Activated B cell treated with CpG ODN at 0.5 μM for 24 hours (primary cell): Measurements from ENCODE around the gene LRRIQ1. TPM values are rescaled to one million over a fixed set of nuclear protein-coding genes. Genes with fewer than 3 reads are reported as not detected.

Source experiments
- ATAC-seq: fragments of 200-7000 bp; cut with Tn5 transposase; one replicate; pipeline ENCODE4 v1.10.0; 2021; ENCODE audit warnings: low read depth, mild to moderate bottlenecking, moderate library complexity
- CTCF ChIA-PET: fragments of 350-600 bp; sonication (Branson Sonifier 250); formaldehyde crosslinking; loops from one replicate; lab custom pipeline; 2021; ENCODE audit warnings: antibody characterized with exemption; lab: Charles Lee
- POLR2A ChIA-PET: fragments of 350-600 bp; sonication (Branson Sonifier 250); formaldehyde crosslinking; loops from one replicate; lab custom pipeline; 2021; ENCODE audit warnings: antibody characterized with exemption; lab: Charles Lee
- DNase-seq: peaks from one replicate; pipeline ENCODE4 v3.0.0; 2022
- H3K27ac Mint-ChIP-seq: one replicate; pipeline ENCODE4 v1.8.0; 2020; ENCODE audit warnings: mixed read lengths
- H3K27me3 Mint-ChIP-seq: one replicate; pipeline ENCODE4 v1.8.0; 2021; ENCODE audit warnings: mixed read lengths
- H3K36me3 Mint-ChIP-seq: one replicate; pipeline ENCODE4 v1.8.0; 2021; ENCODE audit warnings: low read depth, mixed read lengths
- H3K4me1 Mint-ChIP-seq: one replicate; pipeline ENCODE4 v1.8.0; 2021; ENCODE audit warnings: mixed read lengths
- H3K4me3 Mint-ChIP-seq: one replicate; pipeline ENCODE4 v1.8.0; 2020; ENCODE audit warnings: mild to moderate bottlenecking, mixed read lengths
- H3K9me3 Mint-ChIP-seq: one replicate; pipeline ENCODE4 v1.8.0; 2020; ENCODE audit warnings: mixed read lengths
- intact Hi-C: fragments of 100-400 bp; cut with micrococcal nuclease; formaldehyde crosslinking; loops from one replicate; pipeline ENCODE4 v1.15.1; 2024
- total RNA-seq: library from RNA; stranded (reverse); gene quantifications from 2 replicates; pipeline ENCODE4 v1.2.3, GENCODE V29; 2022
- TF ChIP-seq, protein P1 (sequence below): fragments of 200-600 bp; IDR thresholded peaks from one replicate; pipeline ENCODE4 v1.8.0; 2022; ENCODE audit warnings: antibody characterized with exemption, mild to moderate bottlenecking

LRRIQ1 gene
- total RNA-seq, 1 donor from 2014 or later, result not detected

DNA sequence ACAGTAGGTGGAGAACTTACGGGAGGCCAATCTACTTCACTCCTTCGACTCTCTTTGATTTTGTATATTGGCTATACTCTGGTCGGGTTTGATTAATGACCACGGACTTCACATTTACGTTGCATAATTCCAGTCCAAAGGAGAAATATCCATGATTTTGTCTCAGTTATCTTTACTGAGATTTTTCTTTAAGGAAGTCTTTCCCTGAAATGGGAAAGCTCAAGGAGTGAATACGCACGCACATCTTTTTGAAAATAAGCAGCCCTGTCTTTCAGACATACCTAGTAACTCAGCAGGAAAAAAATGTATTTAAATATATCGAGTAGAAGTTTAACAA is 238.1 kb downstream of the LRRIQ1 start:
- ATAC-seq, result no peak
- H3K9me3 Mint-ChIP-seq, result no peaks in the 10 kb centered on the region
- DNase-seq, result no peak
- TF ChIP-seq, protein P1, sequence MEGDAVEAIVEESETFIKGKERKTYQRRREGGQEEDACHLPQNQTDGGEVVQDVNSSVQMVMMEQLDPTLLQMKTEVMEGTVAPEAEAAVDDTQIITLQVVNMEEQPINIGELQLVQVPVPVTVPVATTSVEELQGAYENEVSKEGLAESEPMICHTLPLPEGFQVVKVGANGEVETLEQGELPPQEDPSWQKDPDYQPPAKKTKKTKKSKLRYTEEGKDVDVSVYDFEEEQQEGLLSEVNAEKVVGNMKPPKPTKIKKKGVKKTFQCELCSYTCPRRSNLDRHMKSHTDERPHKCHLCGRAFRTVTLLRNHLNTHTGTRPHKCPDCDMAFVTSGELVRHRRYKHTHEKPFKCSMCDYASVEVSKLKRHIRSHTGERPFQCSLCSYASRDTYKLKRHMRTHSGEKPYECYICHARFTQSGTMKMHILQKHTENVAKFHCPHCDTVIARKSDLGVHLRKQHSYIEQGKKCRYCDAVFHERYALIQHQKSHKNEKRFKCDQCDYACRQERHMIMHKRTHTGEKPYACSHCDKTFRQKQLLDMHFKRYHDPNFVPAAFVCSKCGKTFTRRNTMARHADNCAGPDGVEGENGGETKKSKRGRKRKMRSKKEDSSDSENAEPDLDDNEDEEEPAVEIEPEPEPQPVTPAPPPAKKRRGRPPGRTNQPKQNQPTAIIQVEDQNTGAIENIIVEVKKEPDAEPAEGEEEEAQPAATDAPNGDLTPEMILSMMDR, result no peak
- no peak overlapping the region for H3K4me3 Mint-ChIP-seq
- H3K27ac Mint-ChIP-seq, result no peak overlapping the region
- POLR2A ChIA-PET, result no interaction called here
- no peaks in the 10 kb centered on the region for H3K36me3 Mint-ChIP-seq
- peaks cover 36% of the 10 kb centered on the region for H3K27me3 Mint-ChIP-seq
- intact Hi-C loops, result no loop called here
- H3K4me1 Mint-ChIP-seq, result no peaks in the 10 kb centered on the region
- CTCF ChIA-PET, result no interaction called here

DNA sequence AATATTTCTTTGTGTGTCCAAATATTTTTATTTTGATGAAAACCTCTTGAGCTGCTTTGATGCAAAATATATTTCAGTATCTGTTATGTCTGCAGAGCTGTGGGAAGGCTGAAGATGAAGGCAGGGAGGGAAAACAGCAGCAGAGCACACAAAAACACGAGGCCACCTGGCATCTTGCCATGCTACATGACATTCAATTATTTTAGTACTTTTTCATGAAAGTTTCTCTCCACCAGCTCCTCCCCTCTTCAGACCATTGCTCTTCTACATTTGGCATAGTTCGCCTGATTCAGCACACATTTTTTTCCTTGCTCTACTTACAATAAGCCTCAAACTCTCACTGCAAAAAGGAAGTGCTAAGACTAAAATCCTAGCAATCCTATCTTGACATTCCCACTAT is 239.2 kb downstream of the LRRIQ1 start:
- TF ChIP-seq, protein P1, result no peak
- ChIA-PET CTCF (no interaction called here), POLR2A (no interaction called here)
- intact Hi-C loops, result no loop called here
- Mint-ChIP-seq H3K9me3 (no peaks in the 10 kb centered on the region), H3K36me3 (no peaks in the 10 kb centered on the region), H3K27me3 (peaks cover 44% of the 10 kb centered on the region), H3K4me1 (peaks cover 4% of the 10 kb centered on the region), H3K27ac (no peak overlapping the region), H3K4me3 (no peak overlapping the region)
- no peak for ATAC-seq
- no peak for DNase-seq

DNA sequence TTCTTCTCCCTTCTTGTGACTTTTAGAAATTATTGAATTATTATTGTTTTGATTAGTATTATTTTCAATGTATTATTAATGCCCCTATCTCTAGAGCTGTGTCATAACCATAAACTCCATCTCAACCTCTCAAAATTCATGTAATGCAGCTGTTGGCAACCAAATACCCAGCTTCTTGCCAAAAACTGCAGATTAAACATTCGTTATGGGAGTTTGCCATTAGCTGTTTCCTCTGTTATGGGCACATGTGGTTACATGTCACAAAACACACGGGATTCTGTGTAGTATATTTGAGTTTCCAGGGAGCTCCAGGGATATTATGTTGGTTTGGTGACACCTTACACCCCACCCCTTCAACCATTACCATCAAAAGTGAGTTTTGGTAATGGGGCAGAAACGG is 241.0 kb downstream of the LRRIQ1 start:
- CTCF ChIA-PET, result no interaction called here
- H3K9me3 Mint-ChIP-seq, result no peaks in the 10 kb centered on the region
- intact Hi-C loops, result no loop called here

DNA sequence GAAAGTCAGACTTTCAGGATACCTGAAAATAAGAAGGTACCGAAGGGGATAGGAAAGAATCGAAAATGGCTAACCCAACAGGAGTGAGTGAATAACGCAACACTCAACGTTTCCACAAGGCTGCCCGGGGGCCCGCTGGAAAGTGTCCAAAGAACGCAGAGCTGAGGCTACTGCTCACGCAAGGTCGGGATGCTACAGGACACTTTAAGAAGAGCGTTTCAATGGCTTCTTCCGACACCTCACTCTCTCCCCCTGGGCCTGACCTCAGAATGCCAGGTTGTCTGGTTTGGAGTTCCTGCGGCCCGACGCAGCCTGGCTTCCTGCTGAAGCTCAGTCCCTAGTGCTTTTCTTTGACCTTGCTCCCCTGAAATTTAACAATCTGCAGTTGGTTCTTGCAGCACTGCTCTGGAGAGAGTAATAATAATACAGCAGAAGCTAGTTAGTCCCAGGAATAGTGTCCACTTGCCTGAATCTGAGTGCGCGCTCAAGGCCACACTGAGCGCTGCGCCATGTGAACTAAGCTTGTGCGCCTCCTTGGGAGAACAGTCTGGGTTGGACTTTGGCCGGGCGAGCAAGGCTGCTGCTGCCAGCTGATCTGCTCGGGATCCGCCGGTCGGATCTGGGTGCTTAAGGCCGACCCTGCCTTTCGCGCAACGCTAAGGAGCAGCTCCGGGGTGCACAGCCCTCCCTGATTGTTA is 241.9 kb downstream of the LRRIQ1 start:
- POLR2A ChIA-PET, result no interaction called here
- ATAC-seq (no peak), DNase-seq (no peak)
- CTCF ChIA-PET, result no interaction called here
- Mint-ChIP-seq H3K36me3 (no peaks in the 10 kb centered on the region), H3K4me1 (peaks cover 7% of the 10 kb centered on the region), H3K27me3 (peaks cover 52% of the 10 kb centered on the region), H3K9me3 (no peaks in the 10 kb centered on the region), H3K27ac (no peak overlapping the region), H3K4me3 (no peak overlapping the region)
- intact Hi-C loops, result no loop called here
- TF ChIP-seq, protein P1, result no peak

More for the DNA sequence above, 241.0 kb downstream of the LRRIQ1 start:
- peaks cover 56% of the 10 kb centered on the region for H3K27me3 Mint-ChIP-seq
- H3K27ac Mint-ChIP-seq, result no peak overlapping the region
- H3K36me3 Mint-ChIP-seq, result no peaks in the 10 kb centered on the region
- DNase-seq (no peak), ATAC-seq (no peak)
- TF ChIP-seq, protein P1, result no peak
- peaks cover 7% of the 10 kb centered on the region for H3K4me1 Mint-ChIP-seq
- no peak overlapping the region for H3K4me3 Mint-ChIP-seq
- POLR2A ChIA-PET, result no interaction called here

DNA sequence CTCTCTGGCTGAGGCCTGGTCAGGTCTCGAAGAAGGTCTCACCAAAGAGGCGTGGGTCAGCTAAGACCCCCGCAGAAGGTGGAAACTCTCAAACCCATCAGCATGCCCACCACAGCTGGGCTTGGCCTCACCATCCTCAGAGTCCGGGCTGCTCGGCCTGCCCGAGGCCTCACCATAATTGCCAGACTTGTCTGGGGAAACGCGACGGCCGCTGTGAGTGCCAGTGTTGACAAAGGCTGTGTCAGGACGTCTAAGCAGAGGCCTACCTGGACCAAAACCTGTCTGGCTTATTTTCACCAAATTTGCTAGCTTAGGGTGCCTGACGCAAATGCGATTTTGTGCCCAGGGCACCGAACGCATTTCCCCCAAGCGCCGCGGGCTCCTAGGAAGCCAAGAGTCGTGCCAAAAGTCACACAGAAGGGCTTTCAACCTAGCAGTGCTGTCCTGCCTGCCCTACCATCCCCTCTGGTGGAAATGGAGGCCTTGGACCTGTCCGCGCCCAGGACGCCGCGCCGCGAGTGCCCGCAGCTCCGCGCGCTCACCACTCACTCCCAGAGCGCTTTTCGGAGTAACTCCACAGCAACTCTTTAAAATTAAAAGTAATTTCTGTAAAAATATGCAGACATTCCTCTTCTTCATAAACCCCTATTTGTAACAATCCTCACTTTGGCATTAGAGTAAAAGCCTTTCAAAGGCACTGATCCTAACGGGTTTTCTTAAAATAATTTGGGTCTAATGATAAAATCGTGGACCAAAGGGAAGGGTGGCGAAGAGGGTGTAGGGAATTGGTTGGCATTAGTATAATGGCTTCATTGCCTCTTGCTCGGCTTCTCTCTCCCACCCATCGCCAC is 242.7 kb downstream of the LRRIQ1 start:
- no peak overlapping the region for H3K4me3 Mint-ChIP-seq
- peaks cover 7% of the 10 kb centered on the region for H3K4me1 Mint-ChIP-seq
- intact Hi-C loops, result no loop called here
- TF ChIP-seq, protein P1, result no peak
- H3K27ac Mint-ChIP-seq, result no peak overlapping the region
- DNase-seq, result no peak
- no peaks in the 10 kb centered on the region for H3K9me3 Mint-ChIP-seq
- H3K27me3 Mint-ChIP-seq, result peaks cover 54% of the 10 kb centered on the region
- POLR2A ChIA-PET, result no interaction called here
- no peak for ATAC-seq
- no peaks in the 10 kb centered on the region for H3K36me3 Mint-ChIP-seq
- CTCF ChIA-PET, result no interaction called here
